Measurements from ENCODE around the gene TSPAN7.

TSPAN7 gene

GRCh38 chrX:38660395-38661102, 99.2 kb downstream of the TSPAN7 start:
- Histone ChIP-seq H3K9me2 (replicated peaks; ENCODE audit: control insufficient read depth, low read length) (no peaks in the 10 kb centered on the region), H3K4me3 (ENCODE audit: low read length) (no peak overlapping the region), H3K36me3 (ENCODE audit: control insufficient read depth, low read length) (no peaks in the 10 kb centered on the region), H4K20me1 (ENCODE audit: control insufficient read depth, insufficient read depth, low read depth, low read length) (no peaks in the 10 kb centered on the region), H3K79me2 (ENCODE audit: control insufficient read depth, low read length) (no peaks in the 10 kb centered on the region), H3K27ac (ENCODE audit: low read depth, low read length) (no peak overlapping the region), H3K9me3 (ENCODE audit: control insufficient read depth, insufficient read depth, low read length) (no peaks in the 10 kb centered on the region), H3K4me1 (ENCODE audit: control insufficient read depth, low read length) (no peaks in the 10 kb centered on the region), H3F3A (ENCODE audit: control insufficient read depth, insufficient read depth) (no peaks in the 10 kb centered on the region), H3K4me2 (ENCODE audit: low read length) (no peak overlapping the region), H3K27me3 (ENCODE audit: control insufficient read depth, low read length) (no peaks in the 10 kb centered on the region)
- TF ChIP-seq EZH2phosphoT487 (IDR thresholded peaks at IDR 0.05; ENCODE audit: borderline replicate concordance, low read length) (no peak), CTCF (IDR thresholded peaks at IDR 0.05; ENCODE audit: low read depth, low read length, poor library complexity, severe bottlenecking) (no peak)

- H3K79me2 ChIP-seq (ENCODE audit: control insufficient read depth, low read length): no peaks in the 10 kb centered on the region
- no peaks in the 10 kb centered on the region for H3F3A ChIP-seq (ENCODE audit: control insufficient read depth, insufficient read depth)
- H4K20me1 ChIP-seq (ENCODE audit: control insufficient read depth, insufficient read depth, low read depth, low read length): no peaks in the 10 kb centered on the region
- no peaks in the 10 kb centered on the region for H3K4me1 ChIP-seq (ENCODE audit: control insufficient read depth, low read length)
- H3K27ac ChIP-seq (ENCODE audit: low read depth, low read length): no peak overlapping the region
- no peak overlapping the region for H3K4me3 ChIP-seq (ENCODE audit: low read length)
- no peaks in the 10 kb centered on the region for H3K9me3 ChIP-seq (ENCODE audit: control insufficient read depth, insufficient read depth, low read length)
- TF ChIP-seq CTCF (IDR thresholded peaks at IDR 0.05; ENCODE audit: low read depth, low read length, poor library complexity, severe bottlenecking) (no peak), EZH2phosphoT487 (IDR thresholded peaks at IDR 0.05; ENCODE audit: borderline replicate concordance, low read length) (no peak)
- no peaks in the 10 kb centered on the region for H3K9me2 ChIP-seq (replicated peaks; ENCODE audit: control insufficient read depth, low read length)
- H3K36me3 ChIP-seq (ENCODE audit: control insufficient read depth, low read length): no peaks in the 10 kb centered on the region
- no peak overlapping the region for H3K4me2 ChIP-seq (ENCODE audit: low read length)
- H3K27me3 ChIP-seq (ENCODE audit: control insufficient read depth, low read length): no peaks in the 10 kb centered on the region
Measured at GRCh38 chrX:38661103-38661441, 99.7 kb downstream of the TSPAN7 start.

- Histone ChIP-seq H3K36me3 (ENCODE audit: control insufficient read depth, low read length) (no peaks in the 10 kb centered on the region), H4K20me1 (ENCODE audit: control insufficient read depth, insufficient read depth, low read depth, low read length) (no peaks in the 10 kb centered on the region), H3F3A (ENCODE audit: control insufficient read depth, insufficient read depth) (no peaks in the 10 kb centered on the region), H3K79me2 (ENCODE audit: control insufficient read depth, low read length) (no peaks in the 10 kb centered on the region), H3K27ac (ENCODE audit: low read depth, low read length) (no peak overlapping the region), H3K9me3 (ENCODE audit: control insufficient read depth, insufficient read depth, low read length) (no peaks in the 10 kb centered on the region), H3K4me2 (ENCODE audit: low read length) (no peak overlapping the region), H3K9me2 (replicated peaks; ENCODE audit: control insufficient read depth, low read length) (no peaks in the 10 kb centered on the region), H3K27me3 (ENCODE audit: control insufficient read depth, low read length) (no peaks in the 10 kb centered on the region), H3K4me3 (ENCODE audit: low read length) (no peak overlapping the region), H3K4me1 (ENCODE audit: control insufficient read depth, low read length) (no peaks in the 10 kb centered on the region)
- TF ChIP-seq CTCF (IDR thresholded peaks at IDR 0.05; ENCODE audit: low read depth, low read length, poor library complexity, severe bottlenecking) (no peak), EZH2phosphoT487 (IDR thresholded peaks at IDR 0.05; ENCODE audit: borderline replicate concordance, low read length) (no peak)
Measured at GRCh38 chrX:38661561-38661960, 100.2 kb downstream of the TSPAN7 start.

All from DOHH2 (cell line).